Esophagus squamous epithelium (tissue), 4 donors: Measurements from ENCODE around the gene OR5AU1.

ENCODE experiments used
- CTCF ChIP-seq, 6 experiments: fragments of 450-650 bp in 4 of 6; fragments of 200-600 bp in 2 of 6; sonication (generic) in 2 of 6; IDR thresholded peaks; one replicate each; pipeline ENCODE4 v1.5.1; 2016 to 2019; ENCODE audit warnings: antibody characterized with exemption in 6 of 6, mild to moderate bottlenecking in 4 of 6, moderate library complexity in 4 of 6
- POLR2A ChIP-seq, 4 donors: fragments of 450-650 bp; IDR thresholded peaks; one replicate each; pipeline ENCODE4 v1.6.1; 2017; ENCODE audit warnings: antibody characterized with exemption in 4 of 4, mild to moderate bottlenecking in 4 of 4, moderate library complexity in 3 of 4

- no peak for TF ChIP-seq CTCF (IDR thresholded peaks at IDR 0.05)
- no peak for TF ChIP-seq POLR2A (IDR thresholded peaks at IDR 0.05)
Measured at GRCh38 chr14:21184254-21184653, 28.4 kb upstream of the OR5AU1 start.
